ENCODE measurements around the gene ROBO3.

DNA sequence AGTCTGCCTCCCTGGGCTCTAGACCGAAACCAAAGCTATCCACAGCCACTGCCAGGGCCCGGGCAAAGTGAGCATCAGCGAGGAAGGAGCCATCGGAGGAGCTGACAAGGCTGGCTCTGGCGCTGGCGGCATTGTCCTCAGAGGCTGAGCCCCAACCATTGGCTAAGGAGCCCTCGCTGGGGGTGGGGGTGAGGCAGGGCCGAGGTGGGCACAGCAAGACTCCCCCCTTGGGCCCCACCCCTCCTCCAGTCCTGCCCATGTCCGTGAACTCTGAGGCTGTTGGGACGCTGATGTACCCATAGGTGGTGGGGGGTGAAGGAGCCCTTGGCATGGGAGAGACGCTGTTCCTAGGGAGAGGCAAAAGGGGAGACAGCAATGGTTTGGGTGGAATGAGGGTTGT lies 21.2 kb downstream of the ROBO3 start:
- TF ChIP-seq, protein P1, sequence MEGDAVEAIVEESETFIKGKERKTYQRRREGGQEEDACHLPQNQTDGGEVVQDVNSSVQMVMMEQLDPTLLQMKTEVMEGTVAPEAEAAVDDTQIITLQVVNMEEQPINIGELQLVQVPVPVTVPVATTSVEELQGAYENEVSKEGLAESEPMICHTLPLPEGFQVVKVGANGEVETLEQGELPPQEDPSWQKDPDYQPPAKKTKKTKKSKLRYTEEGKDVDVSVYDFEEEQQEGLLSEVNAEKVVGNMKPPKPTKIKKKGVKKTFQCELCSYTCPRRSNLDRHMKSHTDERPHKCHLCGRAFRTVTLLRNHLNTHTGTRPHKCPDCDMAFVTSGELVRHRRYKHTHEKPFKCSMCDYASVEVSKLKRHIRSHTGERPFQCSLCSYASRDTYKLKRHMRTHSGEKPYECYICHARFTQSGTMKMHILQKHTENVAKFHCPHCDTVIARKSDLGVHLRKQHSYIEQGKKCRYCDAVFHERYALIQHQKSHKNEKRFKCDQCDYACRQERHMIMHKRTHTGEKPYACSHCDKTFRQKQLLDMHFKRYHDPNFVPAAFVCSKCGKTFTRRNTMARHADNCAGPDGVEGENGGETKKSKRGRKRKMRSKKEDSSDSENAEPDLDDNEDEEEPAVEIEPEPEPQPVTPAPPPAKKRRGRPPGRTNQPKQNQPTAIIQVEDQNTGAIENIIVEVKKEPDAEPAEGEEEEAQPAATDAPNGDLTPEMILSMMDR (IDR thresholded peaks at IDR 0.05; ENCODE audit: extremely low read depth in 1 of 2, insufficient read depth in 1 of 2, low read depth in 1 of 2, low read length in 2 of 2) = no peak
- TF ChIP-seq POLR2A (IDR thresholded peaks at IDR 0.05; ENCODE audit: low read depth, low read length) = no peak
- TF ChIP-seq JUN (IDR thresholded peaks at IDR 0.05; ENCODE audit: borderline replicate concordance, insufficient read depth, insufficient read length, low read depth) = no peak
- no peak for TF ChIP-seq GATA2 (IDR thresholded peaks at IDR 0.05; ENCODE audit: insufficient read depth, insufficient read length, low read depth, low read length)
- TF ChIP-seq EZH2 (IDR thresholded peaks at IDR 0.05; ENCODE audit: borderline replicate concordance, low read depth, low read length, severe bottlenecking) = no peak
- TF ChIP-seq POLR2AphosphoS5 (IDR thresholded peaks at IDR 0.05; ENCODE audit: insufficient read depth, low read depth, low read length) = no peak
